Spleen (tissue), 11 donors: ENCODE data around the gene MXD3. TPM values are rescaled to one million over a fixed set of nuclear protein-coding genes. Genes with fewer than 3 reads are reported as not detected.

Source experiments
- DNase-seq: peaks from one replicate; pipeline ENCODE4 v3.0.0-alpha.2; 2020
- H3K27ac ChIP-seq, 8 donors: fragments of 200-600 bp; sonication (generic) in 7 of 8; 1 replicate in 4 of 8; 2 replicates in 4 of 8; pipeline versions ENCODE4 v1.5.0 to v1.8.0; 2016 to 2021; ENCODE audit warnings: inconsistent platforms in 4 of 8, mild to moderate bottlenecking in 4 of 8, moderate library complexity in 1 of 8
- H3K27me3 ChIP-seq, 7 donors: fragments of 200-600 bp; sonication (generic) in 6 of 7; replicated peaks in 1 of 7; 1 replicate in 4 of 7; 2 replicates in 3 of 7; pipeline versions ENCODE4 v1.5.0 to v1.8.0; 2016 to 2021; ENCODE audit warnings: inconsistent platforms in 3 of 7, mild to moderate bottlenecking in 1 of 7
- H3K36me3 ChIP-seq, 6 donors: fragments of 200-600 bp; sonication (generic) in 5 of 6; 1 replicate in 4 of 6; 2 replicates in 2 of 6; pipeline versions ENCODE4 v1.5.0 to v1.8.0; 2016 to 2021; ENCODE audit warnings: inconsistent platforms in 2 of 6
- H3K4me1 ChIP-seq, 6 donors: fragments of 200-600 bp; sonication (generic) in 5 of 6; 1 replicate in 3 of 6; 2 replicates in 3 of 6; pipeline versions ENCODE4 v1.5.0 to v1.8.0; 2016 to 2021; ENCODE audit warnings: inconsistent platforms in 3 of 6
- H3K4me3 ChIP-seq, 8 donors: fragments of 200-600 bp; sonication (generic) in 7 of 8; 1 replicate in 4 of 8; 2 replicates in 4 of 8; pipeline versions ENCODE4 v1.5.0 to v1.8.0; 2016 to 2021; ENCODE audit warnings: inconsistent platforms in 4 of 8, mild to moderate bottlenecking in 4 of 8, moderate library complexity in 2 of 8
- H3K9me3 ChIP-seq, 8 donors: fragments of 200-600 bp; sonication (generic) in 7 of 8; 1 replicate in 4 of 8; 2 replicates in 4 of 8; pipeline versions ENCODE4 v1.5.0 to v1.8.0; 2016 to 2021; ENCODE audit warnings: inconsistent platforms in 4 of 8
- CTCF ChIP-seq, 11 experiments: fragments of 200-600 bp in 7 of 11; fragments of 450-650 bp in 4 of 11; sonication (generic) in 4 of 11; IDR thresholded peaks in 8 of 11; conservative IDR thresholded peaks in 3 of 11; 1 replicate in 7 of 11; 2 replicates in 4 of 11; pipeline versions ENCODE4 v1.4.0 to v1.8.0; 2016 to 2021; ENCODE audit warnings: antibody characterized with exemption in 11 of 11, inconsistent platforms in 4 of 11, mild to moderate bottlenecking in 1 of 11
- POLR2A ChIP-seq, 3 donors: fragments of 450-650 bp; IDR thresholded peaks; one replicate each; pipeline ENCODE4 v1.5.1; 2017; ENCODE audit warnings: antibody characterized with exemption in 3 of 3, mild to moderate bottlenecking in 1 of 3
- POLR2AphosphoS5 ChIP-seq, 3 donors: sonication (generic); formaldehyde crosslinking; IDR thresholded peaks; one replicate each; pipeline ENCODE4 v1.5.1; 2017; ENCODE audit warnings: antibody characterized with exemption in 3 of 3
- WGBS, 5 donors: extraction: QIAGEN DNeasy Blood & Tissue Kit in 3 of 5; methylation state at CpG; one replicate each; pipeline versions ENCODE4 v1.1.5 to v1.1.7; 2013 to 2018; 5-methylcytosine and 5-hydroxymethylcytosine counted together
- intact Hi-C: fragments of 100-400 bp; cut with DNase I; formaldehyde crosslinking; loops from one replicate; pipeline ENCODE4 v1.15.0; 2023; ENCODE audit warnings: low total_unique reads
- polyA plus RNA-seq, 3 donors: library from polyadenylated mRNA; stranded (reverse); fragments of 200-250 nt; gene quantifications; one replicate each; pipeline ENCODE4 v1.2.1, GENCODE V29; 2013
- total RNA-seq, 7 donors: library from RNA; depleted of rRNA in 3 of 7; stranded (reverse); fragments of >200 nt in 3 of 7; fragmentation: NEBNext Ultra II Directional in 4 of 7; extraction: Animal tissue kit (Norgen Biotek cat#: 25700) in 4 of 7; gene quantifications; one replicate each; pipeline versions ENCODE4 v1.1.0 to v1.2.1, GENCODE V29; 2016 to 2021
- donor health status: healthy with polysubstance abuse.
- donor health status: DM: no; HTN: no; CAD: no; lungs with moderate emphysema.
- donor health status: DM: no; HTN: no; CAD: no.
- donor health status: Bipolar disorder and iron deficiency.
- donor health status: healthy.
- donor health status: DM: no; HTN: no; CAD: no.
- donor health status: DM: yes; HTN: yes; CAD: no.

The MXD3 gene
- total and polyA plus RNA-seq, 10 donors, result 19.3 to 80.7 (median 26.4) TPM

- peak; percentile 97 for DNase-seq
- Histone ChIP-seq H3K4me1 (peaks cover 46 to 94% (median 88%) of the 10 kb centered on the region in 6 donors), H3K27ac (peak within 1 kb of the TSS; percentile 87 to 94 (median 92)), H3K9me3 (no peaks in the 10 kb centered on the region), H3K36me3 (peaks cover 0 to 61% (median 30%) of the 10 kb centered on the region in 6 donors), H3K4me3 (peak within 1 kb of the TSS; percentile 77 to 99 (median 96)), H3K27me3 (no peaks in the 10 kb centered on the region)
- 0 to 1% (median 1%) methylated on average over 32 to 100 of the region's 100 CpGs for WGBS, 5 donors
- peak in 2 of 3 donors; percentile 27 to 44 for TF ChIP-seq POLR2A (IDR thresholded peaks at IDR 0.05)
- TF ChIP-seq CTCF (IDR thresholded peaks at IDR 0.05 in 8 of 11, conservative IDR thresholded peaks at IDR 0.05 in 3 of 11), result peak in 6 of 11 experiments; percentile 39 to 63 (median 46)
- TF ChIP-seq POLR2AphosphoS5 (IDR thresholded peaks at IDR 0.05), result peak; percentile 94 to 96 (median 94)
- intact Hi-C loops, result loop anchor here (10.0 kb wide), 1 partner anchor 189 kb away; no protein-coding TSS in a partner anchor
These were observed 8.4 kb downstream of the MXD3 start, which contains the start of the genes PRELID1 and RAB24 for GRCh38 chr5:177303121-177303924. Gene PRELID1, plus strand, starts transcription at chr5:177303799. Its CDS starts 187 bp downstream, at chr5:177303986. Gene RAB24, minus strand, starts transcription at chr5:177303719. Its CDS starts 431 bp downstream, at chr5:177303288.

GRCh38 chr5:177302354-177303110, 9.2 kb downstream of the MXD3 start:
- TF ChIP-seq CTCF (IDR thresholded peaks at IDR 0.05 in 8 of 11, conservative IDR thresholded peaks at IDR 0.05 in 3 of 11), result no peak
- TF ChIP-seq POLR2AphosphoS5 (IDR thresholded peaks at IDR 0.05), result peak in 1 of 3 donors; percentile 10
- TF ChIP-seq POLR2A (IDR thresholded peaks at IDR 0.05), result no peak
- WGBS, 5 donors, result 33 to 58% (median 37%) methylated on average over 17 to 24 of the region's 24 CpGs
- H3K9me3 ChIP-seq, result no peaks in the 10 kb centered on the region
- H3K4me3 ChIP-seq, result peak overlapping the region; percentile 77 to 99 (median 96)
- peaks cover 46 to 94% (median 84%) of the 10 kb centered on the region in 6 donors for H3K4me1 ChIP-seq
- peak; percentile 77 for DNase-seq
- intact Hi-C loops, result loop anchor here (10.0 kb wide), 1 partner anchor 188 kb away; no protein-coding TSS in a partner anchor
- H3K27ac ChIP-seq, result peak overlapping the region; percentile 87 to 94 (median 92)
- peaks cover 0 to 63% (median 30%) of the 10 kb centered on the region in 6 donors for H3K36me3 ChIP-seq
- H3K27me3 ChIP-seq, result no peaks in the 10 kb centered on the region

GRCh38 chr5:177301503-177302165, 10.1 kb downstream of the MXD3 start:
- TF ChIP-seq CTCF (IDR thresholded peaks at IDR 0.05 in 8 of 11, conservative IDR thresholded peaks at IDR 0.05 in 3 of 11), result no peak
- TF ChIP-seq POLR2AphosphoS5 (IDR thresholded peaks at IDR 0.05), result no peak
- TF ChIP-seq POLR2A (IDR thresholded peaks at IDR 0.05), result no peak
- Histone ChIP-seq H3K4me3 (peak overlapping the region in 6 of 8 donors; percentile 77 to 99 (median 96)), H3K27me3 (no peaks in the 10 kb centered on the region), H3K4me1 (peaks cover 47 to 94% (median 83%) of the 10 kb centered on the region in 6 donors), H3K9me3 (no peaks in the 10 kb centered on the region), H3K36me3 (peaks cover 0 to 55% (median 23%) of the 10 kb centered on the region in 6 donors), H3K27ac (peak overlapping the region; percentile 76 to 94 (median 88))
- DNase-seq, result peak; percentile 73
- WGBS, 5 donors, result 66 to 79% (median 69%) methylated on average over 6 to 7 of the region's 7 CpGs
- intact Hi-C loops, result loop anchor here (10.0 kb wide), 1 partner anchor 187 kb away; no protein-coding TSS in a partner anchor
